Ishikawa (cell line): ENCODE results near the gene GALNT11.

ENCODE experiments used
- CEBPB ChIP-seq: IDR thresholded peaks from 2 replicates; pipeline ENCODE4 v1.6.1; 2012
- EGR1 ChIP-seq: IDR thresholded peaks from 2 replicates; pipeline ENCODE4 v1.6.1; 2012
- EP300 ChIP-seq: IDR thresholded peaks from 2 replicates; pipeline ENCODE4 v1.6.1; 2012; ENCODE audit warnings: borderline replicate concordance
- FOXM1 ChIP-seq: IDR thresholded peaks from 2 replicates; pipeline ENCODE4 v1.6.1; 2012; ENCODE audit warnings: low read depth, borderline replicate concordance
- RAD21 ChIP-seq: IDR thresholded peaks from 2 replicates; pipeline ENCODE4 v1.6.1; 2012; ENCODE audit warnings: low read depth
- TAF1 ChIP-seq: IDR thresholded peaks from 2 replicates; pipeline ENCODE4 v1.6.1; 2012; ENCODE audit warnings: low read depth, mild to moderate bottlenecking
- TF ChIP-seq, protein P1 (sequence below): IDR thresholded peaks from 2 replicates; pipeline ENCODE4 v1.6.1; 2012; ENCODE audit warnings: low read depth, mild to moderate bottlenecking

- TF ChIP-seq FOXM1 (no peak), TAF1 (no peak), CEBPB (no peak), EGR1 (no peak), EP300 (no peak), RAD21 (no peak)
- TF ChIP-seq, protein P1, sequence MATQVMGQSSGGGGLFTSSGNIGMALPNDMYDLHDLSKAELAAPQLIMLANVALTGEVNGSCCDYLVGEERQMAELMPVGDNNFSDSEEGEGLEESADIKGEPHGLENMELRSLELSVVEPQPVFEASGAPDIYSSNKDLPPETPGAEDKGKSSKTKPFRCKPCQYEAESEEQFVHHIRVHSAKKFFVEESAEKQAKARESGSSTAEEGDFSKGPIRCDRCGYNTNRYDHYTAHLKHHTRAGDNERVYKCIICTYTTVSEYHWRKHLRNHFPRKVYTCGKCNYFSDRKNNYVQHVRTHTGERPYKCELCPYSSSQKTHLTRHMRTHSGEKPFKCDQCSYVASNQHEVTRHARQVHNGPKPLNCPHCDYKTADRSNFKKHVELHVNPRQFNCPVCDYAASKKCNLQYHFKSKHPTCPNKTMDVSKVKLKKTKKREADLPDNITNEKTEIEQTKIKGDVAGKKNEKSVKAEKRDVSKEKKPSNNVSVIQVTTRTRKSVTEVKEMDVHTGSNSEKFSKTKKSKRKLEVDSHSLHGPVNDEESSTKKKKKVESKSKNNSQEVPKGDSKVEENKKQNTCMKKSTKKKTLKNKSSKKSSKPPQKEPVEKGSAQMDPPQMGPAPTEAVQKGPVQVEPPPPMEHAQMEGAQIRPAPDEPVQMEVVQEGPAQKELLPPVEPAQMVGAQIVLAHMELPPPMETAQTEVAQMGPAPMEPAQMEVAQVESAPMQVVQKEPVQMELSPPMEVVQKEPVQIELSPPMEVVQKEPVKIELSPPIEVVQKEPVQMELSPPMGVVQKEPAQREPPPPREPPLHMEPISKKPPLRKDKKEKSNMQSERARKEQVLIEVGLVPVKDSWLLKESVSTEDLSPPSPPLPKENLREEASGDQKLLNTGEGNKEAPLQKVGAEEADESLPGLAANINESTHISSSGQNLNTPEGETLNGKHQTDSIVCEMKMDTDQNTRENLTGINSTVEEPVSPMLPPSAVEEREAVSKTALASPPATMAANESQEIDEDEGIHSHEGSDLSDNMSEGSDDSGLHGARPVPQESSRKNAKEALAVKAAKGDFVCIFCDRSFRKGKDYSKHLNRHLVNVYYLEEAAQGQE = no peak
Observed at GRCh38 chr7:152081088-152081487, 55.6 kb downstream of the GALNT11 start.
